Right forelimb (tissue), 1 donor: ENCODE data around the gene DHODH.
"Not testable (repeated sequence)": the region's sequence is repeated elsewhere in the genome, so short reads cannot be mapped to it uniquely, and the experiment has no call there.

Experiments
- DNase-seq: peaks from one replicate; pipeline ENCODE4 v3.0.0-alpha.2; 2018

The DHODH gene

DNA sequence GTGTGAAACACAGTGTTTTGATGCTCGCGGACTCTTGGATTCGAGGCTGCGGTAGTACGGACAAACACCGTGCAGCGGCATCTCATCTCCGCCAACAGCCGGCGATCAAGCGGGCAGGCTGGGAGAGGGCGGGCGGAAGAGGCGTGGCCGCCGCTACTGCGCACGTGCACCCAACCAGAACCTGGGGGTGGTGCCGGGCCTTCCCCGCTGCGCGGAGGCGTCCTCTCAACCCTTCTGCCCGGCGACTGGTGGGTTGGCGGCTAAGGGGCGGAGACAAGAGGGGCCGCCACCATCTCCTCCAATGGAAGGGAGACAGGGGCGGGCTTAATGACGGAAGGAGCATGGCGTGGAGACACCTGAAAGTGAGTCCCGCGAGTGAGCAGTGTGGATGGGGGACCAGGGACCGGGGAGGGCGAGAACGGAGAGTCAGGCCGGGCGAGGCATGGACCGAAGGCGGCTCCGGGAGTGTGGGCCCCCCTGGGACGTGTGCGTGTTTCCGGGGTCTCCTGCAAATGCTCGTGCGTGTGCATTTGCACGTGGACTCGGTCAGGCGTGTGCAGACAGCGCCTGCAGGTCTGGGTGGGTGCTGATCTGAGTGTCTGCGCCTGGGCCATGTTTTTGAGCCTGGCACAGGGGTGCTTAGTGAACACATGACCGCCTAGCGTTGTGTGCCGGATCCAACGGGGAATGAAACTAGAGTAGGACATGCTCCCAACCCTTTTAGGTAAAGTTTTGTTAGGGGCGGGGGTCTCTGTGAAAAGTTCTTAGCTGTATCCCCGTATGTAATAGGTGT lies at the start of gene DHODH:
Gene DHODH (plus strand): TSS at position 321 of the 793 bp plus-strand sequence. CDS start 21 bp downstream, at position 342.
- DNase-seq = peak; percentile 98

- DNase-seq = peak; percentile 86
Measured at GRCh38 chr16:71961066-71962039, 47.2 kb upstream of the DHODH start.

GRCh38 chr16:71963125-71963875 lies 45.2 kb upstream of the DHODH start:
- DNase-seq = no peak

GRCh38 chr16:71965223-71965622 lies 43.3 kb upstream of the DHODH start:
- DNase-seq = no peak

DNA sequence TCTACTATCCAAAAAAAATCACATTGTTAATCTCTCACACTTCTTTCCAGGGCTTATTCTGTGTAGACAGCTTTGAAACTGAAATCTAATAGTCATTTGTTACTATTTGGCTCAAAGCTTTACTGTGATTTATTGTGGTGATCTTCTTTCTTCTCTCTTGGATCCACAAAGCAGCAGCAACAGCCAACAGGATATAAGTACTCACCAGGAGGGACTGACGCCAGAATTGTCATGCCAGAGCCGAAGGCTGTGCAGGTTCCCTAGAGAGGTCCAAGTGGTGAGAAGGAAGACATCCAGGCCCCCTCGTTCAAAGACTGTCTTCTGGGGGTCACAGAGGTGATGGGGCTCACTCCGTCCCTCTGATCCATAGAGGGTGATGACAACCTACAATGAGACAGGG lies 41.6 kb upstream of the DHODH start:
- DNase-seq = no peak

- DNase-seq = no peak
Measured at GRCh38 chr16:71969353-71969752, 39.2 kb upstream of the DHODH start.

DNA sequence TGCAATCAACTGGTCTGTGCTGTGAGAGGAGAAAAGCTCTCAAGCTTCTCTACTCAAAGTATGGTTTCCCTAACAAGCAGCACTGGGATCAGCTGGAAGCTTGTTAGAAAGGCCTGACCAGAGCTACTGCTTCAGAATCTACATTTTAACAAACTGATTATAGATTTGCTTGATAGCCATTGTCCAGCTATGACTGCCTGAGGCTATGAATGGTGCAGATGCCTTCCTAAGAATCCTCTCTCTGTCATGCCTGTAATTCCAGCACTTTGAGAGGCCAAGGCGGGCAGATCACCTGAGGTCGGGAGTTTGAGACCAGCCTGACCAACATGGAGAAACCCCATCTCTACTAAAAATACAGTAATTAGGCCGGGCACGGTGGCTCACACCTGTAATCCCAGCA lies 37.0 kb upstream of the DHODH start:
- DNase-seq = no peak

GRCh38 chr16:71972356-71972755 lies 36.2 kb upstream of the DHODH start:
- DNase-seq = no peak

DNA sequence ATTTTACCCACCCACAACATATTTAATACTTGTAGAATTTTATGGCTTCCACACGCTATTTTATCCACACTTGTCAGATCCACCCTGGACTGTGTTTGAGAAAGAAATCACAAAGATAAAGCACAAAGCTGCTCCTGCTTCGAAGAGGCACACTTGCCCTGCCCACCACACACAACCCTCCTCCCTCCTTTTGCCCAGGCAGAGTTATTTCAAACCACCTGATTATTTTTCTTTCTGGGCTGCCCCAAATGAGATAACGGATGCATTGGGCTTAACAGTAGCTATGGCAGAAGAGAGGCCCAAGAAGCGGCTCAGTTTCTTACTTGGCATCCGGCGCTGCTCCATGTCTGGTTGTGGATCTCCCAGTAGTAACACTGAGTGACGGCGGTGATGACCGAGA lies 35.5 kb upstream of the DHODH start:
- no peak for DNase-seq

DNA sequence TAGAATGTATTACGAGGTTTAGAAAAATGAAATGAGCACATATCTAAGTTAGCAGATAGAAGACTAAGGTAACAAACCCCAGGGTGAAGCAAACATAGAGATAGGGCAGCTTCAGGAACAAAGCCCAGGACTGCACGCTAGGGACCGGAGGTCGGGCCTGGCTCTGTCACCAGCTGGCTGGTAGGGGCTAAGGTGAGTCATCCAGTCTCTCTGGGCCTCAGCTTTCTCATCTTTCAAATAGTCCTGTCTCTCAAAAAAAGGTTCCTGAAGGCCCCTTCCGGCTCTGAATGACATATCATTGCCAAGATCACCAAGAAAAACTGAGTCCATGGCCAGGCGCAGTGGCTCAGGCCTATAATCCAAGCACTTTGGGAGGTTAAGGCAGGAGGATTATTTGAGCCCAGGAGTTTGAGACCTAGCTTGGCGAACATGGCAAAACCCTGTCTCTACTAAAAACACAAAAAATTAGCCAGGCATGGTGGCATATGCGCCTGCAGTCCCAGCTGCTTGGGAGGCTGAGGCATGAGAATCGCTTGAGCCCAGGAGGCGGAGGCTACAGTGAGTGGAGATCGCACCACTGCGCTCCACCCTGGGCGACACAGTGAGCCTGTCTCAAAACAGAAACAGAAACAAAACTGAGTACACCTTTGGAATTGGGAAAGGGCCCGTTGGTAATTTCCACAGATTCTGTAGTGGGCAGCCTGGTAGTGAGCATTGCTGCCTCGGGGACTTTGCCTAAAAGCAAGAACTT lies 34.3 kb upstream of the DHODH start:
- no peak for DNase-seq

DNA sequence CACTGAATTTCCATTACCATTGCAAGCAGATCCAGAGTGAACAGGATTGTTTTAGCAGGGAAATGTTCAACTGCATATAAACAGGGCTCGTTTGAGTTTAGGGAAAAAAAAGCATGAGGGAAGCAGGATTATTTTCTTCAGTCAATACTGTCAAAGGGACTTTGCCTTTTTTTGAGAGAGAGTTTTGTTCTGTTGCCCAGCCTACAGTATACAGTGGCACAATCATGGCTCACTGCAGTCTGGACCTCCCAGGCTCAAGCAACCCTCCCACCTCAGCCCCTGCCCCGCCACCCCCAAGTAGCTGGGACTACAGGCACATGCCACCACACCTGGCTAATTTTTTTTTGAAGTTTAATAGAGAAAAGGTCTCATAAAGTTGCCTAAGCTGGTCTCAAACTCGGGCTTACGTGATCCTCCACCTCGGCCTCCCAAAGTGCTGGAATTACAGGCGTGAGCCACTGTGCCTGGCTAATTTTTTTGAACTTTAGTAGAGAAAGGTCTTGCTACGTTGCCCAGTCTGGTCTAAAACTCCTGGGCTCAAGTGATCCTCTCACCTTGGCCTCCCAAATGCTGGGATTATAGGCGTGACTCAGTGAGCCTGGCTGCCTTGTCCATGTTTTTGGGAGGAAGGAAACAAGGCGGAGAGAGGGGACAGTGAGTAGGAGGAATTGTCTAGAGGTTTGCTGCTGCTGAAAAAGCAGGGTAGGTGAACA lies 23.1 kb upstream of the DHODH start:
- no peak for DNase-seq

DNA sequence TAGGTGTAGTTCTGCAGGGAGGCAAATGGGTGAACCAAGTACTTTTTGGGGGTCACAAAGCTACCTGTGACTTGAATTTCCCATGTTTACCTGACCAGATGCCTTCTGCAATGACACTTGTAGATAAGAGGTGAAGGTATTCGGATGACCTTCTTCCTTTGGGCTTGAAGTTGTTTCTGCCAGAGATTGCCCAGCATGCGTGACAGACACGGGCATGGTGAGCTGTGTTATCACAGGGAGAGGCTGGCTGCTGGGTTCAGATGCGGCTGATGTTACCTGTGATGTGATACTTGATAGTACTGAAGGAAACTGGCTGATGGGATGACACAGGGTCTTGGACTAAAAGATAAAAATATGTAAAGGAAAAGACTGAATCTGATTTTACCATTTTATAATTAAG lies 22.4 kb upstream of the DHODH start:
- DNase-seq = no peak

DNA sequence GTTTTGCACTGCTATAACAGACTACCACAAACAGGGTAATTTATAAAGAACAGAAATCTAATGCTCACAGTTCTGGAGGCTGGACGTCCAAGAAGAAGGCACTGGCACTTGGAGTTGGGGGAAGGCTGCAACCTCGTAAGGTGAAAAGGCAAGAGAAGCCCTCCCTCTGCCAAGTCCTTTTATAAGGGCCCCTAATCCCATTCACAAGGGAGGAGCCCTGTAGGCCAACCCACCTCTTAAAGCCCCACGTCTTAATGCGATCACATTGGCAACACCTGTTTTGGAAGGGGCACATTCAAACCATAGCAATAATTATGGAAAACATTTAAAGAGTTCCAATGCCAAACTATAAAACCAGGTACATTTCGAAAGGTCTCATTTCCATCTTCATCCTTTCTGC lies 13.5 kb upstream of the DHODH start:
- no peak for DNase-seq

DNA sequence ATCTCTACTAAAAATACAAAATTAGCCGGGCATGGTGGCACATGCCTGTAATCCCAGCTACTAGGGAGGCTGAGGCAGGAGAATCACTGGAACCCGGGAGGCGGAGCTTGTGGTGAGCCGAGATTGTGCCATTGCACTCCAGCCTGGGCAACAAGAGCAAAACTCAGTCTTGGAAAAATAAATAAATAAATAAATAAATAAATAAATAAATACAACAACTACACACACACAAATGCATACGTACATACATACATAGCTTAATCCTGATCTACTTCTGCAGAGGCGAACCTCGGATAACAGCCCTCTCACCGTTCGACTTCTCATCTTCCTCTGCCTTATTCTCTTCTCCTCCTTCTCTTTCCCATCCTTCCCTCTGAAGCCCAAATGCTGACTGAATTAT lies 11.0 kb upstream of the DHODH start:
- DNase-seq = not testable (repeated sequence)

- no peak for DNase-seq
Measured at GRCh38 chr16:72001180-72001874, 7.2 kb upstream of the DHODH start.

DNA sequence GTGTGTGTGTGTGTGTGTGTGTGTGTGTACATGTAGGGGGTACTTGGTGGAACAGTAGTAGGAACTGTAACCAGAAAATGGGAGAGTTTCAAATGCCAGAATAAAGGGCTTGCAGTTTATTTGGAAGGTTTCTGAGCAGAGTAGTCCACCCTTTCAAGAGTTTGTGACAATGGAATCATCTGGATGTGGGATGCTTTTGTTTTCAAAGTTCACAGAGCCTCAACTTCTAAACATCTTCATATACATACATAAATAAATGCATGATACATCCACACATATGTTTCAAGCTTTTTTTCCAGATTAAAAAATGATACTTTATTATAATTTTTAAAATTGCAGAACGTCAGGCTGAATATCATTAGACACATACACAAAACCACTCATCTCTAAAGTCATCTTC lies 5.9 kb upstream of the DHODH start:
- no peak for DNase-seq

DNA sequence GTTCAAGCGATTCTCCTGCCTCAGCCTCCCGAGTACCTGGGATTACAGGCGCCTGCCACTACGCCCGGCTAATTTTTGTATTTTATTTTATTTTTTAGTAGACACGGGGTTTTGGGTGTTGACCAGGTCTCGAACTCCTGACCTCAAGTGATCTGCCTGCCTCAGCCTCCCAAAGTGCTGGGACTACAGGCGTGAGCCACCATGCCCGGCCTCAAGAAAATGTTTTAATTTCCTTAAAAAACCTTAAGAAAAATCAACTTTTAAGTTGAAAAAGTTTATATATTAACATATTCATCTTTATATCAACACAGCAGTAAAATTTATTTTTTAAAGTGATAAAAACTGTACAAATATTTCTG lies 500 bp upstream of the DHODH start:
- DNase-seq = not testable (repeated sequence)

DNA sequence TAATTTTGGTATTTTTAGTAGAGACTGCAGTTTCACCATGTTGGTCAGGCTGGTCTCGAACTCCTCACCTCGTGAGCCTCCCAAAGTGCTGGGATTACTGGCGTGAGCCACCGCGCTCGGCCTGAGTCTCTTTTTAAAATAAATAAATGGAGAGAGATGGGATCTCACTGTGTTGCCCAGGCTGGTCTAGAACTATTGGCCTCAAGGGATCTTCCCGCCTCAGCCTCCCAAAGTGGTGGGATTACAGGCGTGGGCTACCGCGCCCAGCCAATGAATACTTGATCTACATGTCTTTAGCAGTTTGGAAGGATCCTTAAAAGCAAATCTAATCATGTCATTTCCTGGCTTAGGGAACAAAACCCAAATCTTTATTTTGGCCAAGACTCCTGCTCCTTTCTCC lies 1.2 kb downstream of the DHODH start:
- DNase-seq = no peak

GRCh38 chr16:72012607-72013006 lies 4.1 kb downstream of the DHODH start:
- no peak for DNase-seq

- DNase-seq = no peak
Measured at GRCh38 chr16:72013389-72013788, 4.8 kb downstream of the DHODH start.
